Measurements from ENCODE around the gene ADTRP. TPM values are rescaled to one million over a fixed set of nuclear protein-coding genes. Genes with fewer than 3 reads are reported as not detected.

ADTRP gene, protein sequence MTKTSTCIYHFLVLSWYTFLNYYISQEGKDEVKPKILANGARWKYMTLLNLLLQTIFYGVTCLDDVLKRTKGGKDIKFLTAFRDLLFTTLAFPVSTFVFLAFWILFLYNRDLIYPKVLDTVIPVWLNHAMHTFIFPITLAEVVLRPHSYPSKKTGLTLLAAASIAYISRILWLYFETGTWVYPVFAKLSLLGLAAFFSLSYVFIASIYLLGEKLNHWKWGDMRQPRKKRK
- total RNA-seq (2022; extraction: Qiagen RNA extraction), result 0.27 to 0.53 TPM (median 0.36 TPM) in 5 replicates

DNA sequence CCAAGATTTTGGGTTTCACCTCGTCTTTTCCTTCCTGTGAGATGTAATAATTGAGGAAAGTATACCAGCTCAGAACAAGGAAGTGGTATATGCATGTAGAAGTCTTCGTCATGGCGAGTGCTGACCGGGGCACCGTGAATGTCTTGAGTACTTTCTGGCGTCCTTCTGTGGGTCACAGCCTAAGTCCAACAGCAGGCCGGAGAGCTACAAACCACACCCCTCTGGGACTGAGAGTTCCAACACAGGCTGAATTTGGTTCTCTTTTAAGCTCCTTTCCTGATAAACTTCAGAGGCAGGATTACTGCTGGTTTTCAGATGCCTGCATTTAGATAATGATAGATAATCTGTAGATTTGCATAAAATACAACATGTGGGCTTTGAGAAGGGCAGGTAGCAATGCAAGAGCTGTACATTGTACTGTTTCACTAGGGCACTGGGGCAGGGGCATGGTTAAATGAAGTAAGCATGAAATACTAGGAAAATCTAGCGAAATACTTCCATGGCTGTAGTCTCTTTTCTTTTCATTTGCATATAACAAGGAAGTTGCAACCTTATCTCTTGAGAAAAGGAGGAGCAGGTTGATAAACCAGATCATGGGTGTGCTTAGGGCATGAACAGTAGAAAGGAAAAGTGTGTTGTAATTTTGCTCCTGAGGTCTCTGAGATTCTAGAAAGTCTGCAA lies at the start of gene ADTRP:
TSS of gene ADTRP (minus strand) at position 156 of the 681 bp plus-strand sequence. CDS start at position 112, 44 bp downstream.

Other genes starting within 250 kb of the ADTRP start
- 0.60 to 0.95 TPM (median 0.90 TPM) in 5 replicates for gene TMEM170B, start 241.1 kb downstream of the ADTRP start, total RNA-seq (2022; extraction: Qiagen RNA extraction)
- gene HIVEP1, start 233.5 kb upstream of the ADTRP start, total RNA-seq (2022; extraction: Qiagen RNA extraction), result 9.3 to 12.4 TPM (median 11.5 TPM) in 5 replicates